ENCODE results near the gene INHBA. TPM values are rescaled to one million over a fixed set of nuclear protein-coding genes. Genes with fewer than 3 reads are reported as not detected.

INHBA gene
- total RNA-seq, 1 experiment from 2014 or later = 1.0 TPM

GRCh38 chr7:41731493-41732435, 28.9 kb upstream of the INHBA start:
- CTCF ChIA-PET = interaction anchor here (0.6 to 1.3 kb wide), 10 partner anchors 20 to 968 kb away, joined by 3 to 12 read pairs (median 4); no protein-coding TSS in a partner anchor
- no peak for ATAC-seq
- POLR2A ChIA-PET = interaction anchor here (0.6 to 1.0 kb wide), 3 partner anchors 36 to 354 kb away, joined by 3 read pairs; no protein-coding TSS in a partner anchor

More at GRCh38 chr7:41731493-41732435, 28.9 kb upstream of the INHBA start:
- DNase-seq (ENCODE audit: low spot score) = no peak
- Mint-ChIP-seq H3K9me3 (peaks cover 3% of the 10 kb centered on the region; the same call in 1 of the 2 replicates), H3K4me1 (peaks cover 12% of the 10 kb centered on the region), H3K27me3 (ENCODE audit: low read depth) (no peaks in the 10 kb centered on the region; the same call in 1 of the 2 replicates), H3K36me3 (no peaks in the 10 kb centered on the region), H3K4me3 (no peak overlapping the region), H3K27ac (no peak overlapping the region)
- TF ChIP-seq FOXK1 (CRISPR knock-in tag; IDR thresholded peaks at IDR 0.05) = no peak
- no peak for TF ChIP-seq ETV6 (CRISPR knock-in tag; IDR thresholded peaks at IDR 0.05)
- no peak for TF ChIP-seq ZNF416 (CRISPR knock-in tag; IDR thresholded peaks at IDR 0.05)
- no peak for TF ChIP-seq ZNF532 (CRISPR knock-in tag; IDR thresholded peaks at IDR 0.05; ENCODE audit: borderline replicate concordance)
- no peak for TF ChIP-seq NFATC4 (CRISPR knock-in tag; IDR thresholded peaks at IDR 0.05)
- TF ChIP-seq CREM (CRISPR knock-in tag; IDR thresholded peaks at IDR 0.05) = no peak
- no peak for TF ChIP-seq STAT6 (CRISPR knock-in tag; conservative IDR thresholded peaks at IDR 0.05; ENCODE audit: low read depth)
- no peak for TF ChIP-seq NR2C2 (CRISPR knock-in tag; IDR thresholded peaks at IDR 0.05)
- TF ChIP-seq MYBL2 (CRISPR knock-in tag; IDR thresholded peaks at IDR 0.05) = no peak
- no peak for TF ChIP-seq ZNF671 (CRISPR knock-in tag; IDR thresholded peaks at IDR 0.05)
- no peak for TF ChIP-seq FOXJ3 (CRISPR knock-in tag; IDR thresholded peaks at IDR 0.05; ENCODE audit: borderline replicate concordance)
- TF ChIP-seq JUN (CRISPR knock-in tag; IDR thresholded peaks at IDR 0.05) = no peak
- TF ChIP-seq ATF1 (CRISPR knock-in tag; IDR thresholded peaks at IDR 0.05) = no peak
- no peak for TF ChIP-seq E2F1 (CRISPR knock-in tag; IDR thresholded peaks at IDR 0.05)

All from WTC11 (cell line).